Astrocyte of the spinal cord (primary cell): Measurements from ENCODE around the gene IFT20.

Experiments used
- DNase-seq: peaks from one replicate; pipeline ENCODE4 v3.0.0; 2011; ENCODE audit warnings: low read depth, low spot score
- H3K4me3 ChIP-seq: 2 replicates; pipeline ENCODE4 v1.5.1; 2011; ENCODE audit warnings: low read depth, mild to moderate bottlenecking, low read length, moderate library complexity
- CTCF ChIP-seq: IDR thresholded peaks from 2 replicates; pipeline ENCODE4 v1.5.1; 2012; ENCODE audit warnings: low read depth, mild to moderate bottlenecking, low read length, inconsistent platforms
- in situ Hi-C: cut with HindIII; loops from 2 replicates; pipeline ENCODE4 v1.10.0; 2017; ENCODE audit warnings: low sequenced_read_pairs

Gene IFT20

GRCh38 chr17:28363776-28364650 lies 28.7 kb upstream of the IFT20 start:
- DNase-seq: no peak
- in situ Hi-C loops: no loop called here
- H3K4me3 ChIP-seq: no peak overlapping the region
- TF ChIP-seq CTCF: no peak

GRCh38 chr17:28363186-28363585 lies 27.9 kb upstream of the IFT20 start:
- no peak for DNase-seq
- in situ Hi-C loops: no loop called here
- no peak overlapping the region for H3K4me3 ChIP-seq
- no peak for TF ChIP-seq CTCF

- DNase-seq: no peak
- H3K4me3 ChIP-seq: peak overlapping the region; percentile 73
- no peak for TF ChIP-seq CTCF
- in situ Hi-C loops: no loop called here
These were observed 22.6 kb upstream of the IFT20 start for GRCh38 chr17:28357901-28358197.

GRCh38 chr17:28357061-28357900 lies 22.0 kb upstream of the IFT20 start, which contains the start of gene POLDIP2:
TSS of gene POLDIP2 (minus strand) at chr17:28357527. CDS start at chr17:28357448, 79 bp downstream.
- no peak for TF ChIP-seq CTCF
- peak; percentile 95 for DNase-seq
- in situ Hi-C loops: no loop called here
- peak within 1 kb of the TSS; percentile 73 for H3K4me3 ChIP-seq

- no peak for TF ChIP-seq CTCF
- no peak for DNase-seq
- no peak overlapping the region for H3K4me3 ChIP-seq
- in situ Hi-C loops: no loop called here
These were observed 15.0 kb upstream of the IFT20 start for GRCh38 chr17:28350271-28350670.

- DNase-seq: no peak
- no peak overlapping the region for H3K4me3 ChIP-seq
- in situ Hi-C loops: no loop called here
- TF ChIP-seq CTCF: no peak
These were observed 13.7 kb upstream of the IFT20 start for GRCh38 chr17:28348979-28349378.
